ENCODE measurements around the gene DAD1. TPM values are rescaled to one million over a fixed set of nuclear protein-coding genes. Genes with fewer than 3 reads are reported as not detected.
"Not testable (repeated sequence)": the region's sequence is repeated elsewhere in the genome, so short reads cannot be mapped to it uniquely, and the experiment has no call there.

DAD1 gene
- total RNA-seq, 1 experiment from 2014 or later, result 166 TPM

GRCh38 chr14:22555384-22556011 lies 33.5 kb downstream of the DAD1 start:
- H3K4me1 Mint-ChIP-seq (ENCODE audit: insufficient read depth, unreplicated experiment), result peaks cover 34% of the 10 kb centered on the region
- no peak overlapping the region for H3K4me3 Mint-ChIP-seq (ENCODE audit: unreplicated experiment)
- TF ChIP-seq CTCF (IDR thresholded peaks at IDR 0.05; ENCODE audit: unreplicated experiment), result no peak
- no peaks in the 10 kb centered on the region for H3K27me3 Mint-ChIP-seq (ENCODE audit: insufficient read depth, unreplicated experiment)
- ChIA-PET CTCF (interaction anchor here (0.6 to 3.1 kb wide), 48 partner anchors 8 to 921 kb away, joined by 3 to 75 read pairs (median 6); partner anchors contain the start of genes DAD1, LRP10, OR6J1 and OXA1L), POLR2A (interaction anchor here (0.6 to 1.8 kb wide), 4 partner anchors 34 to 431 kb away, joined by 3 to 12 read pairs (median 6); partner anchors contain the start of genes DAD1 and OXA1L)
- H3K27ac Mint-ChIP-seq (ENCODE audit: low read depth, unreplicated experiment), result peak overlapping the region; percentile 81
- peaks cover 5% of the 10 kb centered on the region for H3K36me3 Mint-ChIP-seq (ENCODE audit: insufficient read depth, unreplicated experiment)
- DNase-seq (ENCODE audit: unreplicated experiment), result peak; percentile 38
- intact Hi-C loops (cut with micrococcal nuclease), result loop anchor here (1.0 to 5.0 kb wide), 5 partner anchors 157 to 427 kb away; partner anchors contain the start of genes AJUBA and OXA1L
- no peaks in the 10 kb centered on the region for H3K9me3 Mint-ChIP-seq (ENCODE audit: unreplicated experiment)
- BruUV-seq (replicated peaks), result no TSS peak

- Mint-ChIP-seq H3K4me1 (ENCODE audit: insufficient read depth, unreplicated experiment) (peaks cover 34% of the 10 kb centered on the region), H3K9me3 (ENCODE audit: unreplicated experiment) (no peaks in the 10 kb centered on the region), H3K36me3 (ENCODE audit: insufficient read depth, unreplicated experiment) (peaks cover 5% of the 10 kb centered on the region), H3K27ac (ENCODE audit: low read depth, unreplicated experiment) (no peak overlapping the region), H3K4me3 (ENCODE audit: unreplicated experiment) (no peak overlapping the region), H3K27me3 (ENCODE audit: insufficient read depth, unreplicated experiment) (no peaks in the 10 kb centered on the region)
- no TSS peak for BruUV-seq (replicated peaks)
- intact Hi-C loops (cut with micrococcal nuclease), result loop anchor here (5.0 kb wide), 2 partner anchors 158 to 213 kb away; partner anchors contain the start of gene OXA1L
- ChIA-PET CTCF (interaction anchor here (0.6 to 3.1 kb wide), 20 partner anchors 10 to 922 kb away, joined by 3 to 75 read pairs (median 12); partner anchors contain the start of genes OR6J1 and OXA1L), POLR2A (interaction anchor here (0.6 kb wide), 1 partner anchor 432 kb away, joined by 3 read pairs; no protein-coding TSS in a partner anchor)
- TF ChIP-seq CTCF (IDR thresholded peaks at IDR 0.05; ENCODE audit: unreplicated experiment), result no peak
- DNase-seq (ENCODE audit: unreplicated experiment), result no peak
Measured at GRCh38 chr14:22554498-22555383, 34.3 kb downstream of the DAD1 start.

- BruUV-seq (replicated peaks); DNase-seq (ENCODE audit: unreplicated experiment); H3K36me3 Mint-ChIP-seq (ENCODE audit: insufficient read depth, unreplicated experiment); H3K4me3 Mint-ChIP-seq (ENCODE audit: unreplicated experiment); H3K9me3 Mint-ChIP-seq (ENCODE audit: unreplicated experiment); intact Hi-C loops (cut with micrococcal nuclease); CTCF ChIA-PET; H3K27me3 Mint-ChIP-seq (ENCODE audit: insufficient read depth, unreplicated experiment); H3K27ac Mint-ChIP-seq (ENCODE audit: low read depth, unreplicated experiment): not testable (repeated sequence)
- POLR2A ChIA-PET, result interaction anchor here (1.0 kb wide), 1 partner anchor 44 kb away, joined by 3 read pairs; the partner anchor contains the start of gene ABHD4
- peaks cover 34% of the 10 kb centered on the region for H3K4me1 Mint-ChIP-seq (ENCODE audit: insufficient read depth, unreplicated experiment)
Measured at GRCh38 chr14:22553861-22554497, 35.0 kb downstream of the DAD1 start.

- H3K9me3 Mint-ChIP-seq (ENCODE audit: unreplicated experiment), result no peaks in the 10 kb centered on the region
- H3K4me3 Mint-ChIP-seq (ENCODE audit: unreplicated experiment), result no peak overlapping the region
- DNase-seq (ENCODE audit: unreplicated experiment), result no peak
- no peak overlapping the region for H3K27ac Mint-ChIP-seq (ENCODE audit: low read depth, unreplicated experiment)
- H3K27me3 Mint-ChIP-seq (ENCODE audit: insufficient read depth, unreplicated experiment), result no peaks in the 10 kb centered on the region
- H3K4me1 Mint-ChIP-seq (ENCODE audit: insufficient read depth, unreplicated experiment), result peaks cover 34% of the 10 kb centered on the region
- intact Hi-C loops (cut with micrococcal nuclease), result no loop called here
- CTCF ChIA-PET, result interaction anchor here (0.9 to 1.7 kb wide), 2 partner anchors 100 to 347 kb away, joined by 5 to 6 read pairs; no protein-coding TSS in a partner anchor
- peaks cover 5% of the 10 kb centered on the region for H3K36me3 Mint-ChIP-seq (ENCODE audit: insufficient read depth, unreplicated experiment)
- no peak for TF ChIP-seq CTCF (IDR thresholded peaks at IDR 0.05; ENCODE audit: unreplicated experiment)
- POLR2A ChIA-PET, result interaction anchor here (0.8 to 1.0 kb wide), 2 partner anchors 45 to 301 kb away, joined by 3 read pairs; partner anchors contain the start of gene ABHD4
- BruUV-seq (replicated peaks), result no TSS peak
Measured at GRCh38 chr14:22553445-22553844, 35.6 kb downstream of the DAD1 start.

Data from MCF 10A (cell line).